ENCODE results near the gene KLK5.

- TF ChIP-seq CTCF (IDR thresholded peaks at IDR 0.05; ENCODE audit: low read length) (no peak), EZH2 (optimal IDR thresholded peaks at IDR 0.05; ENCODE audit: low read depth, low read length) (no peak)
Measured at GRCh38 chr19:50898018-50898417, 54.8 kb downstream of the KLK5 start.

Measured in MM.1S (cell line).